NCI-H187 treated with DMSO at 0.1 percent for 48 hours (cell line): ENCODE data around the gene RAD51B.

Experiments
- DNase-seq: peaks from one replicate; lab custom pipeline; 2025; lab: John Stamatoyannopoulos, UW

The RAD51B gene

DNA sequence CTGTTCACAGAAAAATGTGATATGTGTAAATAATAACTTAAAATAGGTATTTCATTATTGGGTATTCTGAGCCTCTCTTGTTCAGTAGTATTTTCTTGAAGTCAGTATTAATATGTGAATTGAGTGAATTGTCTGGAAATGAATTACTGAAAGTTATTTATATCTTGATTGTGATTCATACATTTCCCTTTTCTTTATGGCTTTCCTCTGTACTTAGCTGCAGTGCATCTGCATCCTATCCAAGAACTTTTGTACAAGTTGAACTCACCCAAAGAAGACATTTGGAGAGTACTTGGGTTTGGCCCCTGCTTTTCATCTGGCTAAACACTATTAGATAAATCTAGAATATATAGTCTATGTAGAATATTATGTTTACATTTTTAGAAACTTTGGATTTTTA lies 326.0 kb downstream of the RAD51B start:
- DNase-seq = no peak

DNA sequence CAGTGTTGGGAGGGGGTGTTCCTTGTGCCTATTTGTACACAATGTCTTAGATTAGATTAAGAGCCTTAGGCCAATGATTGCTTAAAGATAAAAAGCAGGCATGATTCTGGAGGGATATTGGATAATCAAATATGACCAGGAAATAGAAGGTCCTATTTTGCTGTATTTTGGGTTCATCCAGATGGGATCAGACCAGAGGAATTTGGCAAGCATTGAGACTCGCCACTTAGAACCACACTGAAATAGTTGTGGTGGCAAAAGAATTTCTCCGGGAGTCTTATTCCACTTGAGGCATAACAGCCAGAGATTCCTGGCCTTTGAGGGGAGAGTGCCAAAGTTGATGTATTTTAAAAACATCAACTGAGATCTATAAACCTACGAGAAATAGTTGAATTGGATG lies 327.2 kb downstream of the RAD51B start:
- DNase-seq = no peak

DNA sequence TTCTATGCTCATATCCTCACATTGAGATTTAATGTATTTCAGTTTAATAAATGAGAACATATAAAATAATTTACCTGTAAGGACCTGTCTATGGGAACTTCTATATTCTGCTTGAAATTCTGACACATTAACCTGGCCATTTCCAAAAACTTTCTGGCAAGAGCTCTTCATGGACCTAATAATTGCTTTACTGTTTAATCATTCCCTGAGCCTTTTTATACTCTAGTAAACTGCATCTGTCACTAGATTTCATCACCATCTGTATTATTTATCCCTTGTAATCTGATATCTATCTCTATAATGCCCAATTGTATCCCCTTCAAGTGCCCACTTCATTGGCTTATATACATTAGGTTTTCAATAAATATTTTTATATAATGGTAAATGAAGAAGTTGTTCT lies 327.7 kb downstream of the RAD51B start:
- DNase-seq = no peak

DNA sequence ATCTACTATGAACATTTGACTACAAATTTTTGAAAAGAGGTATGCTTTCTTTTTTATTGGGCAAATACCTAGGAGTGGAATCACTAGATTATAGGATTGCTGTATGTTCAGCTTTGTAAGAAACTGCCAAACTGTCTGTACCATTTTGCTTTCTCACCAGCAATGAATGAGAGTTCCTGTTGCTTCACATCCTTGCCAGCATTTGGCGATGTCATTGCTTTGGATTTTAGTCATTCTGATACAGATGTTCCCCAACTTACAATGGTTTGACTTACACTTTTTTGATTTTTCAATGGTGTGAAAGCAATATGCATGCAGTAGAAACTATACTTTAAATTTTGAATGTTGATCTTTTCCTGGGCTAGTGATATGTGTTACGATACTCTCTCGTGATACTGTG lies 328.7 kb downstream of the RAD51B start:
- no peak for DNase-seq

DNA sequence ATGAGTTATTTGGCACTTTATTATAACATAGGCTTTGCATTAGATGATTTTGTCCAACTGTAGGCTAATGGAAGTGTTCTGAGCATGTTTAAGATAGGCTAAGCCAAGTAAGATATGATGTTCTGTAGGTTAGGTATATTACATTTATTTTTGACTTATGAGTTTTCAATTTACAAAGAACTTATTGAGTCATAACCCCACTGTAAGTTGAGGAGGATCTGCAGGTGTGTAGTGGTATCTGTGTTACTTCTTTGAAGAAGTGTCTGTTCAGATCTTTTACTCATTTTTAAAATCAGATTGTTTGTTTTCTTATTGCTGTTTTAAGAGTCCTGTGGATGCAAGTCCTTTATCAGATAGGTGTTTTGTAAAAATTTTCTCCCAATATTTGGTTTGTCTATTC lies 329.2 kb downstream of the RAD51B start:
- DNase-seq = no peak

DNA sequence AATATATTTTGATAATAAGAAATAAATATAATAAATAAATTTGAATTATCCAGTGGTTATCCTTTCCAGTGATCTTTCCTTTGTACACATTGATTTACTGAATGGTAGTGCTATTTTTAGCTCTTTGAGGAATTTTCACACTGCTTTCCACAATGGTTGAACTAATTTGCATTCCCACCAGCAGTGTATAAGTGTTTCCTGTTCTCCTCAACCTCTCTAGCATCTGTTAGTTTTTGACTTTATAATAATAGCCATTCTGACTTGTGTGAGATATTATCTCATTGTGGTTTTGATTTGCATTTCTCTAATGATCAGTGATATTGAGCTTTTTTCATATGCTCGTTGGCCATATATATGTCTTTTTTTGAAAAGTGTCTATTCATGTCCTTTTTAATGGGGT lies 333.7 kb downstream of the RAD51B start:
- no peak for DNase-seq

DNA sequence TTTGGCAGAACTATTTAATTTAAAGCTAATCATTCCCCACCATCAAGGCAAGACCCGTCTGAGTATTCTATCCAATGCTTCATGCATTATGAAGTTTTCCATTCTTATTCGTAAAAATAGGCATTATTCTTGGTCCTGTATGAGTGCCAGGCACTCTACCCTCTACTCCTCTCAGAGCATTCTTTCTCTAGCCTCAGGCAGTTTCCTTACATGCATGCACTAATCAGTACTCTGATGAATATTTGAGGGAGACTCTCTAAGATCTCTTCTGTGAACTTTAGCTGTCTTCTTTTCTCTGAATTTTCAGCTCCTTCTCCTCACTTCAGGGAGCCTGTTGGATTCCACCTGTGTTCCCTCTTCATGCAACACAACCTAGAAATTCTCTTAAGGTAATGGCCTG lies 334.7 kb downstream of the RAD51B start:
- no peak for DNase-seq

DNA sequence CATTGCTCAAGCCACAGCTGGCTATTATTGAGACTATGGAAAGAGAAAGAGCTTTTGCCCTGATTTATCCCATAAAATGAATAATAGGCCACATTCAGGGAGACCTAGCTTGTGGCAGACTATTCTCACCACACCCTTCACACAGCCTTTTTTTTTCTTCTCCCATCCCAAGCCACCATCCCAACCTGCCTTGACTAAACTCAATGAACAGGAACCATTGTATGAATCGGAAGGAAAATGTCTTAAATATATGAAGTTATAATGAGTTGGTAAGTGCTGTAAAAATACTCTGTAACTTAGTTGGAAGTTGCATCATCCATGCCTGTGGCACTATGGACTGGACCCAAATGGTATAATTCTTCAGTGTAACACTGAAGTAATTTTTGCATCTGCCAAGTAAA lies 338.4 kb downstream of the RAD51B start:
- no peak for DNase-seq

DNA sequence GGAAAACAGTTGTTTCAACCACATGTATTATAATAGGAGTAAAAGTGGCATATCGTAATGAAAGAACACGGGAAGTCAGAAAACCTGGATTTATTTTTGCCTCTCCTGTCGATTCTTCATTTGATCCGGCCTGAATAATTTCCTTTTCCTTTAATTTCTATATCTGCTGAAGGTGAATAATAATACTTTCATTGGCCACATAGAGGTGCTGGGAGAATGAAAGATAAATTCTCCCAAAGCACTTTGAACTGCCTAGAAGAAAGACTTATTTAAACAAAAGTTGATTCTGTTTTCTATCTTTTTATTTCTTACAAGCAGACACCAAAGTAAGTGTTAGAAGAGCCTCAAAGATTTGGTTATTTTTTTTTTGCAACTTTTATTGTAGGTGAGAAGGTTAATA lies 339.1 kb downstream of the RAD51B start:
- DNase-seq = no peak

DNA sequence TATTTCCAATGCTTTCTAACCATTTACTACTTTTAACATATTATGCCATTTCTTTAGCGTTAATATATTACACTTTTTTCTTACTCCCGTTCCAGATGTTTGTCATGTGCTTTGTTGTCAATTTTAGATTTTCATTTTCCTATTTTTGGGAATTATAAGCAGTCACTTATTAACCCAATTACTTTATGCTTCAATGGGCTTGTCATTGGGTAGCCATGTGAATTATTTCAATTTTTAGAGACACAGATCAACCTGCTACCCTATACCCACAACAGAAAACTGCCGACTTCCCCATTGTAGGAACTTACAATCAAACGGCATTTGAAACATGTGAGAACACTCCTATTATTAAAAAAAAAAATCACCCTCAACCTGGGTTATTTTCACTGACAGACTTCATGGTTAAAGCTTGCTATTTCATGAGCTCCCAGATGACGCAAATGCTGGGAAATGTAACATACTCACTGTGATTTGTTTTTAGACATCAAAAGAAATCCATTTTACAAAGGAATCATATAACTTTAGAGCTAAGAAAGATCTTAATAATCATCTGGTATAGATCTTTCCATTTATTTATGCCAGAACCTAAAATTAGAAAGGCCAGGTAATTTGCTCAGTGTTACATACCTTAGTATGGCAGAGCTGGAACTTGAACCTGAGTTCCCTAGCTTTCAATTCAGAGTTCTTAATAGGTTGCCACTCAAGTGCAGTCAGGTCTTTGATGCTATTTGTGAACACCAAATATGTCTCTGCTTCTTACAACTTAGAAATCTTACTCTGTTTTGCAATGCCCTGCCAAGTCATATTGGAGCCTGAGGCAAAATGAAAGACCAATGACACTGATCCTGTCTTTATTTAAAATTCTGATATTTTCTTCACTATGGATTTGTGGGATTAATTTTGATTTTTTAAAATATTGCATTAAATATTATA lies 340.4 kb downstream of the RAD51B start:
- DNase-seq = no peak

DNA sequence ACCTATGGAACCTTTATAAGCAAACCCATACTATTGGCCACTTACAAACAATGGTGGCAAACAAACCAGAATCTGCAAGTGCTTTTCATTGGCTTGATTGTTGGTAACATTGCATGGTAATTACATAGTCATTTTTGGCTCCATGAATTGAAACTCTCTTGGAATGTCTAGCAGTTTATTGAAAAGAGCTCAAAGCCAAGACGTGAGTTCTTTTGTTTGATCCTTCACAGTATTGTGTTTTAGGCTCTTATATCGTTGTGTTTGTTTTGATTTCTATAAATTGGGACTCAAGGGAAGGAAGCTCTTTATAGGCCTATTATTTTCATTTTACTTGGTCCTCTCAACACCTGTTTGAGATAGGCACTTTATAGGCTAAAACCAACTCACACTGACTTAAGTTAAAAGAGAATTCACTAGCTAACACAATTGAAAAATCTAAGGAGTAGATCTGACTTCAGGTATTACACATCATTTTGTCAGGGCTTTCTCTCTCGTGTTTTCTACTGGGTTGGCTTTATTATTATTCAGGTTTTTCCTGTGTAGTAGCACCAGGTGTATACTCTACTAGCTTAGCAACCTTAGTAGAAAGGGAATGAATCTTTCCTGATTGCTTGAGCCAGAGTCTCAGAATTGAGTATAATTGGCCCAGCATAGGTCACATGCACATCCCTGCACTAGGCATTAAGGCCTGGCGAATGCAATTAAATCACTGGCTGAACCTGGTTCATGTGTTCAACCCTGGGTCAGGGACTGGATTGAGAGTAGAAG lies 341.4 kb downstream of the RAD51B start:
- DNase-seq = no peak

DNA sequence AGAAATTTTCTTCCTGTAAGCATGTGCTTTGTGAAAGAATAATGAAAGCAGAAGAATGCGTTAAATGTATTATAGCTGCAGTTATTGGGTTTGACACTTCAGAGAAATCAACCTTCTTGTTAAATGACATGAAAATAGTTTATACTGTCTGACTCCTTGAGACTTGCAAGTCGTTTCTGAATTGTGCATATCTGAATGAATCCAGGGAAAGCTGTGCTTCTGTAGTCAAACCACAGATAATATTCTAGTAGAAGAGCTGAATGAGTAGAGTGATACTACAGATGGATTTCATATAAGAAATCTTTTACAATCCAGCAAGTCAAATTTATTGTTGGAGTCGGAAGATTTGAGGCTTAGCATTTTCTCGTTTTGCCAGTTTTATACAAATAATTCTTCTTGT lies 343.3 kb downstream of the RAD51B start:
- DNase-seq = no peak

DNA sequence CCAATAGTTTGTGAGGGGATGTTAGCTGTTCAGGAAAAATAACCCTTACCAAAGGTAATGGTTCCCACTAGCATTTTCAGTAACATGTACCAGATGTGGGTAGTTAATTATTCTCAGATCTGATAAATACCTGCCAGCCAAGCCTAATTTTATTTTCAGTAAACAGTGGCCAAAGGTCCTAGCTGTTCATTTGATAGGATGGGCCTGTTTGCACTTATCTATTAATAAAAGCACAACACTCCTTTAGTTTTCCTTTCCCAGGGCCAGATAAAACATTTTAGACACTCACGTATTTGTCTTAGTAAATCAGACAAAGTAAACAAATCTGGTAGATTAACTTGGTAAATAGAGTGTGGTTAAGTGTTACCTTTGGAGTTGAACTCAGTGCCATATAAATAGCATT lies 345.1 kb downstream of the RAD51B start:
- no peak for DNase-seq

DNA sequence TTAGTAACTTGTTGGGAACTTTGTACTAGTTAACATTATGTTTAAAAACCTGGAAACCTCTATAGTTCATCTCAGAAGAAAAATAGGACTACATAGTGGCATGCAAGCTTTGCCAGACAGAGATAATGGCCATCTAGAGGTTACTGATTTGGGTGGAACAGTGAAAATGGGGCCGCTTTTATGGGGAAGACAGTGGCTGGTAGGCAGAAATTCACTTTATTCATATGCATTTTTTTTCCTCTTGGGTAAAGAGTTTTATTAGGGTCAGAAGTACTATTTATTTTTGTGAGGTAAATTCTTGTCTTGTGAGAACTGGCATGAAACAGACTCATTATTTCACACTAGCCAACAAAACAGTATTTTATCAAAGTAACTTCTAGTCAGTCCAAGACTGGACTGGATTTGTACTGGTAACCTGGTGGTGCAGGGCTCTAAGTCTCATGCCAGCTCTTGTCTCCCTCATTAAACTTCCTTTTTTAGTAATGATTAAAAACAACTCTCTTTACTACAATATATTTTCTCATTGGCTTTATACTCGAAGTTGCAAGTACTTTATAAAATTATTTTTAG lies 345.8 kb downstream of the RAD51B start:
- no peak for DNase-seq

DNA sequence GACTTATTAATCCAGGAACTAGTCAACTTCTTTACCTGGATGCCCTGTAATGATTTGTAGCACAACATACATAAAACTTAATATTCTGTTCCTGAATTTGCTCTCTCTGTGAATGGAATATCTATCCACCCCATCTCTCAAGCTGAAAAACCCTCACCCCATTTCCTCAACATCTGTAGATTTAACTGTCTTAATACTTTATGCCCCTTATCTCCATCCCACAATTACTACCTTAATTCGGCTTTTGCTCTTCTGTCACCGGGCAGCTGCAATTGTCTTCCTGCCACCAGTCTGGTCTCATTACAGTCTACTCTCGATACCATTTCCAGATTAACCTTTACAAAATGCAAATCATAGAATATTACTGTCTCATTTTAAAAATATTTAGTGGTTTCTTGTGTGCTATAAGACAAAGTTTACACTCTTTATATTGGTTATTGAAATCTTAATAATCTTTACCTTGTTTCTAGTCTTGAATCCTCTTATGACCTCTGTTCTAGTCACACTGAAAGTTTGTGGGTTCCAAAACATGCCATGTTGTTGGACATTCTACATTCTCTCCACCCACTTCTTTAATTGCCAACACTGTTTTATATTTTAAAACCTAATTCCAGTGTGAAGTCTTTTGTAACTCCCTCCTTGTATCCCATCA lies 347.3 kb downstream of the RAD51B start:
- no peak for DNase-seq

DNA sequence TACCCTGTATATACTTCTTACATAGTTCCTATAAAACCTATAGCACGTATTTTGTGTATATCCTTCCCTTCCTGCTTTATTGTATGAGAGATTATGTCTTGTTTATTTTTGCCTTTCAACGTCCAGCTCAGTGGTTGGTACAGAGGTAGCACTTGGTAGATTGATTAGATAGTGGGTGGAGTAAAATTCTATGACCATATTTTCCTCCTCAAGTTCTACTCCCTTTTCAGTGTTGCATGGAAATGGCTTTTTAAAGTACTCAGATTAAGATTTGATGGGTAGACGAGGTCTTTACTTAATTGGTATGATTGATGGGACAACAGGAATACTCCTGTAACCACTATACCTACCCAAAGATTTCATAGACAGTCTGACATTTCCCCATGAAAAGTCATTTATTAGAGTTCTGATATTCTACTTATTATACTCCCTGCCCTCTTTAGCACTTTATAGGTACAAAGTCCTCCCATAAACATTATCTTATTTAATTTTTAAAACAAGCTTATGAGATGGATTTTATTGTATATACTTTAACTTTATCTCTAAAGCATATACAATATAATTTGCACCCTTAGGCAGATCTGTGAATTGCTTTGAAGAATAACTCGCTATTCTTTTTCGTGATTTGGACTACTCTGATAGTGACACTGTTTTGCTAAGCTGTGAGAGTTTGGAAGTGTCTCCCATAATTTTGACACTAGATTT lies 348.0 kb downstream of the RAD51B start:
- no peak for DNase-seq

DNA sequence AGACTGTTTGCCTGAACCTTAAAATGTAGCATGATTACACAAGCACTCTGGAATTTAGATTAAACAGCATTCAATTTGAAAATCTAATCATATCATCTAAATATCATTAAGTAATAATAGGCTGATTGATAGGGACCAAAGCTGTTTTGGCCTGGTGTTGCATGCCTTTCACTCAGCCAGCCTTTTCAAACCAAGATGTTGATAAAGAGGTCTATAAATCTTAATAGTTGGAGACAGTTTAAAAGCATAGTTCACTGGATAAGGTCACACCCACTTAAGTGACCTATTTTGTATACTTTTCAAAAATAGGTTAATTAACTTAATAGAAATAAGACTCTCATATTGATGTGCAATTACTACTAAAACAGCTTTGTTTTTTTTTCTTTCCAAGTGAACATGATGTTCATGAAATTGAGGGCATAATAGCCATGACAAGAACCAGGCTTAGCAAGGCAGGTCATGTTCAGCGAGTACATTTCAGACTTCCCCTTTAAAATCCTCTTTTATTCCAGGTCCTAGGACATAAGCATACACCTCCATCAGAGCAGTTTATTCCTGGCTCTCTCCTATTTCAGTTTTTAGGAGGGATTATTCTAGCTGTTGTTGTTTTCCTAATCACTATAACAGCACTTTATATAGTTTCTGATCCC lies 349.0 kb downstream of the RAD51B start:
- DNase-seq = no peak

DNA sequence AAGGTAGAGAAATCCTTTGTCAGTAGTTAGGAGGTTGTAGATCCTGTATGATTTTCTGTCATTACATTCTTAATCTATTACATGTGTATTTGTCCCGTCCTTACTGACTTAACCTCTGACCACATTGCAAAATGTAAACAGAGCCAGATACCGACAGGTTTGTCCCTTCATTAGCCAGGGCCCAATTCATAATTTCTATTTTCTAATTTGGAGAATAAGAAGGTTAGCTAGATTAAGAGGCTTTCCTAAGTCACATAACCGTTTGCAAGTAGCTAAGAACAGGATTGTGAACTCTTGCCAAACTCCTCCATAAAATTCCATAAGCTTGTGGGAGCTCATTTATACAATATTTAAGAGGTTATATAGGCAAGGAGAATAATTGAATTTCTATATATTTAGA lies 352.6 kb downstream of the RAD51B start:
- no peak for DNase-seq

DNA sequence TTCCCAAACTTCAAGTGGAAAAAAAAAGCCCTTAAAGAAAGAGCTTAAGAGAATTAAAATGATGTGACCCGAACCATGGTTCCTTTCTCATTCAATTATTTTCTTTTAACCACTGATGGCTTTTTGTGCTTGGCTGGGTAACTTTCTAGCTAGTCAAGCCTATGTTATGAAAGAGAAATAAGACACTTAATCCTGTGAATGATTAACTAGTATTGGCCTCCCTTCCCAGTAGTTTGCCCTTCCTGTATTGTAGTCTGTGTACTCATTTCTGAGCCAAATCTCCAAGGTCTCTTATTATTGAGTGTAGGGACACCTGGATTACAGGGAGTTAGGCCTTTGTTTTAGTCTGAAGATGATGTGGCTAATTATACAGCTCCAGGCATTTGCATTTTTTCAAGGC lies 353.0 kb downstream of the RAD51B start:
- DNase-seq = no peak

DNA sequence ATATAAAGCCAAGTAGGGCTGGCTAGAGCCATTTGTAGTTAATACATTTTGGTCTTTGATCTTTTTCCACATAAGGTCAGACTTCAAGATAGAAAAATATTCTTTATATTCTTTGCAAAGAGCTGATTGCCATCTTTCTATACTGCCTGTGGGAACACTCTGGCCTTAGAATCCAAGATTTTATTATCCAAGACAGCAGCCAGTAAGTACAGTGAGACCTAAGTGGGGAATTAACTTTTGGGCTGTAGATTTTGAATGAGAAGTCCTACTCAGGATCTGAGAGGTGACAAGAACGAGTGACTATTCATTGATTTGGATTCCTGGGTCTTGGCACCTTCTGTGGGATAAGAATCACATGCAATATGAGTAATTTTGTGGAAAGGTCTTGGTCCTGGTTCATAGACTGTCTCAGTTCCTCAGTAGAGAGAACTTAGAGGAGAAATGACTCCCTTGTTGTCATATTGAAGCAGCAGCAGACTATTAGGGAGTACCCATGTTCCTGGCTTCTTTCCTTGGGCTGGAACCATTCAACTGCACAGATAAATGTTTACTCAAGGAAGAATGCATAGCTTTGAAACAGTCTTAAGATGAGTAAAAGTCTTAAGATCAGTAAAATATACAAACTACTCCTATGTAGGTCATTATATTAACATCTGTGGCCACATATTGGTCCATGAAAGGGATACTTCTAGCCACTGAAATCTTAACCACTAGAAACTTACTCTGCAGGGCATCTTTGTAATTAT lies 353.8 kb downstream of the RAD51B start:
- DNase-seq = no peak

DNA sequence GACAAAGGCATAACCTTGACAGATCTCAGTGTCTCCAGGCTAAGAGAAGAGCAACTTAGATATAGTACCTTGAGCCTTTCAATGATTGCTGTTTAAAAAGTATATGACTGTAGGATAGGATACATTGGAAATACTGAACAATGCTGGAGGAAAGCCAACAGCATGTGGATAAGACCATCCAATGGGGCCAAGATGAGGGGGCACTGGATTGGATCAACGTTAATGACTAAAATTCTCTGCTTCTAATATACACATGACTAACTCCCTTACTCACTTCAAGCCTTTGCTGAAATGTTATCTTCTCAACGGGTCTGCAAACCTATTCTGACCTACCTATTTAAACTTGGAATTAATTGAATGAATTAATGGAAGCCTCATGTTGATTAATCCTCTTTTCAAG lies 354.9 kb downstream of the RAD51B start:
- no peak for DNase-seq
